ENCODE results near the gene CDK17.

DNA sequence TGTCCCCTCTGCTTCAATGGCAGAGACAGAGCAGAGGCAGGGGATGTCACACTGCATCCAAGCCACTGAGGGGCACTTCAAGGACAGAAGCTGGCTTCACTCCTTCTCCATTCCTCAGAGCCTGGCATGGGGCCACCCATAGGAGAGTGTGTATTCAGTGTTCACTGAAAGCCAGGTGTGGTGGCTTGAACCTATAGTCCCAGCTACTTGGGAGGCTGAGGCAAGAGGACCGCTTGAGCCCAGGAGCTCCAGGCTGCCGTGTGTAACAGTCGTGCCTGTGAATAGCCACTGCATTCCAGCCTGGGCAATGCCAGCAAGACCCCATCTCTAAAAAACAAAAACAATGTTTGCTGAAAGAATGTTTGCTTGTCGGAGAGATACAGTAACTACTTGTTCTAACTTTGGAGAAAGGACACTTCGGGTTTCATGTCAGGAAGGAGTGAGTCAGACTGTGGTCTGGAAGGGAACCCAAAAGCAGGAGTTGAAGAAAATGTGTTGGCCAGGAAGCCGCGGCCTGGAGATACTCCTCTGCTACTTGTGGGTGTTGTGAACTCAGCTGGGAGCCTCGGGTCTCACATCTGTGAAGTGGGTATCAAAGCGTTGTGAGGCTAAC lies 162.7 kb downstream of the CDK17 start:
- TF ChIP-seq, protein P1, sequence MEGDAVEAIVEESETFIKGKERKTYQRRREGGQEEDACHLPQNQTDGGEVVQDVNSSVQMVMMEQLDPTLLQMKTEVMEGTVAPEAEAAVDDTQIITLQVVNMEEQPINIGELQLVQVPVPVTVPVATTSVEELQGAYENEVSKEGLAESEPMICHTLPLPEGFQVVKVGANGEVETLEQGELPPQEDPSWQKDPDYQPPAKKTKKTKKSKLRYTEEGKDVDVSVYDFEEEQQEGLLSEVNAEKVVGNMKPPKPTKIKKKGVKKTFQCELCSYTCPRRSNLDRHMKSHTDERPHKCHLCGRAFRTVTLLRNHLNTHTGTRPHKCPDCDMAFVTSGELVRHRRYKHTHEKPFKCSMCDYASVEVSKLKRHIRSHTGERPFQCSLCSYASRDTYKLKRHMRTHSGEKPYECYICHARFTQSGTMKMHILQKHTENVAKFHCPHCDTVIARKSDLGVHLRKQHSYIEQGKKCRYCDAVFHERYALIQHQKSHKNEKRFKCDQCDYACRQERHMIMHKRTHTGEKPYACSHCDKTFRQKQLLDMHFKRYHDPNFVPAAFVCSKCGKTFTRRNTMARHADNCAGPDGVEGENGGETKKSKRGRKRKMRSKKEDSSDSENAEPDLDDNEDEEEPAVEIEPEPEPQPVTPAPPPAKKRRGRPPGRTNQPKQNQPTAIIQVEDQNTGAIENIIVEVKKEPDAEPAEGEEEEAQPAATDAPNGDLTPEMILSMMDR (IDR thresholded peaks at IDR 0.05), result no peak
- TF ChIP-seq POLR2AphosphoS5 (IDR thresholded peaks at IDR 0.05), result peak in 2 of 3 donors; percentile 55 to 56
